ENCODE results near the gene LYL1. TPM values are rescaled to one million over a fixed set of nuclear protein-coding genes. Genes with fewer than 3 reads are reported as not detected.

The LYL1 gene
- total RNA-seq, 2 experiments from 2014 or later, result 66.8 to 72.5 TPM

DNA sequence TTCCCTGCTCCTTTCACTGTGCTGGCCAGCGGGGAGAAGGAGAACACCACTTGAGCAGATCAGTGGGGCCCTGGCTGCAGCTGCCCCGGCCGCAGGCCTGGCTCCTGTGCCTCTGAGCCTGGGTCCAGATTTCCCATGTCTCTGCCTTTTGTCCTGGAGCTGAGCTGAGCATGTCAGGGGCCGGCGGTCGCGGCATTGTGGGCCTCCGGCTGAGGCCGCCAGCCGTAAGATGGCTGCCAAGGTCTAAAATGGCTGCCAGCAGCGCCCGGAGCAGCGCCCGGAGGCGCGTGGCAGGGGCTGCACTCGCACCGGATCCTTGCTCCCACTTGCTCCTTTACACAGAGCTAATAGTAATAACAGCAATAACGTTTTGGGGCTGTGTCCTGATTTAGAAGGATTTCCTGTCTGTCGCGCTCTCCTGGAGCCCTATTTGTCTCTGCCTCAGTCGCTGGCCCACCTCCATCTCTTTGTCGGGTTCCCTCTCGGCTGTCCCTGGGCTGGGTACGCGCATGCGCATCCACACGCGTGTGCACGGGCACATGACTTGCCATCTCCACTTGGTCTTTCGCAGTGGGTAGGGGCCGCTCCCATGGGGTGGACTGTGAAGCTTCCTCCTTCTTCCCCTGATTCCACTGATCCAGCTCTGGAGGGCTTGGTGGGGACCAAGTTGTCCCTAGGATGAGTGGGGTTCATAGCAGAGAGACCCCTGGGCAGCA, 32.1 kb downstream of the LYL1 start:
- ChIA-PET CTCF (ENCODE audit: unreplicated experiment) (interaction anchor here (1.0 kb wide), 1 partner anchor 10 kb away, joined by 3 read pairs; no protein-coding TSS in a partner anchor), POLR2A (no interaction called here)
- H3K4me1 ChIP-seq (ENCODE audit: insufficient read depth, low read length, poor library complexity, severe bottlenecking), result no peaks in the 10 kb centered on the region
- H3K27ac ChIP-seq (ENCODE audit: low read depth, low read length, poor library complexity, severe bottlenecking), result no peak overlapping the region
- BruUV-seq (replicated peaks), result no TSS peak
- no peaks in the 10 kb centered on the region for H3K79me2 ChIP-seq (ENCODE audit: insufficient read depth, low read depth, low read length)
- H3K9me2 ChIP-seq (ENCODE audit: insufficient read depth, low read length), result no peaks in the 10 kb centered on the region
- intact Hi-C loops (cut with micrococcal nuclease; ENCODE audit: unreplicated experiment), result no loop called here
- no peak for DNase-seq (ENCODE audit: low spot score)
- no peaks in the 10 kb centered on the region for H3K9me3 ChIP-seq (ENCODE audit: low read length)
- no peak overlapping the region for H3K4me3 ChIP-seq (ENCODE audit: low read depth, low read length, poor library complexity, severe bottlenecking)
- H3K4me2 ChIP-seq (ENCODE audit: low read length), result no peak overlapping the region
- H2AFZ ChIP-seq (ENCODE audit: low read length), result no peak overlapping the region
- no peaks in the 10 kb centered on the region for H4K20me1 ChIP-seq (ENCODE audit: insufficient read depth, low read length)
- no peak for TF ChIP-seq EZH2phosphoT487 (IDR thresholded peaks at IDR 0.05; ENCODE audit: borderline replicate concordance, low read depth, low read length)
- TF ChIP-seq, protein P1, sequence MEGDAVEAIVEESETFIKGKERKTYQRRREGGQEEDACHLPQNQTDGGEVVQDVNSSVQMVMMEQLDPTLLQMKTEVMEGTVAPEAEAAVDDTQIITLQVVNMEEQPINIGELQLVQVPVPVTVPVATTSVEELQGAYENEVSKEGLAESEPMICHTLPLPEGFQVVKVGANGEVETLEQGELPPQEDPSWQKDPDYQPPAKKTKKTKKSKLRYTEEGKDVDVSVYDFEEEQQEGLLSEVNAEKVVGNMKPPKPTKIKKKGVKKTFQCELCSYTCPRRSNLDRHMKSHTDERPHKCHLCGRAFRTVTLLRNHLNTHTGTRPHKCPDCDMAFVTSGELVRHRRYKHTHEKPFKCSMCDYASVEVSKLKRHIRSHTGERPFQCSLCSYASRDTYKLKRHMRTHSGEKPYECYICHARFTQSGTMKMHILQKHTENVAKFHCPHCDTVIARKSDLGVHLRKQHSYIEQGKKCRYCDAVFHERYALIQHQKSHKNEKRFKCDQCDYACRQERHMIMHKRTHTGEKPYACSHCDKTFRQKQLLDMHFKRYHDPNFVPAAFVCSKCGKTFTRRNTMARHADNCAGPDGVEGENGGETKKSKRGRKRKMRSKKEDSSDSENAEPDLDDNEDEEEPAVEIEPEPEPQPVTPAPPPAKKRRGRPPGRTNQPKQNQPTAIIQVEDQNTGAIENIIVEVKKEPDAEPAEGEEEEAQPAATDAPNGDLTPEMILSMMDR (conservative IDR thresholded peaks at IDR 0.05; ENCODE audit: low read length), result no peak
- no peaks in the 10 kb centered on the region for H3K36me3 ChIP-seq (ENCODE audit: insufficient read depth, low read length)

DNA sequence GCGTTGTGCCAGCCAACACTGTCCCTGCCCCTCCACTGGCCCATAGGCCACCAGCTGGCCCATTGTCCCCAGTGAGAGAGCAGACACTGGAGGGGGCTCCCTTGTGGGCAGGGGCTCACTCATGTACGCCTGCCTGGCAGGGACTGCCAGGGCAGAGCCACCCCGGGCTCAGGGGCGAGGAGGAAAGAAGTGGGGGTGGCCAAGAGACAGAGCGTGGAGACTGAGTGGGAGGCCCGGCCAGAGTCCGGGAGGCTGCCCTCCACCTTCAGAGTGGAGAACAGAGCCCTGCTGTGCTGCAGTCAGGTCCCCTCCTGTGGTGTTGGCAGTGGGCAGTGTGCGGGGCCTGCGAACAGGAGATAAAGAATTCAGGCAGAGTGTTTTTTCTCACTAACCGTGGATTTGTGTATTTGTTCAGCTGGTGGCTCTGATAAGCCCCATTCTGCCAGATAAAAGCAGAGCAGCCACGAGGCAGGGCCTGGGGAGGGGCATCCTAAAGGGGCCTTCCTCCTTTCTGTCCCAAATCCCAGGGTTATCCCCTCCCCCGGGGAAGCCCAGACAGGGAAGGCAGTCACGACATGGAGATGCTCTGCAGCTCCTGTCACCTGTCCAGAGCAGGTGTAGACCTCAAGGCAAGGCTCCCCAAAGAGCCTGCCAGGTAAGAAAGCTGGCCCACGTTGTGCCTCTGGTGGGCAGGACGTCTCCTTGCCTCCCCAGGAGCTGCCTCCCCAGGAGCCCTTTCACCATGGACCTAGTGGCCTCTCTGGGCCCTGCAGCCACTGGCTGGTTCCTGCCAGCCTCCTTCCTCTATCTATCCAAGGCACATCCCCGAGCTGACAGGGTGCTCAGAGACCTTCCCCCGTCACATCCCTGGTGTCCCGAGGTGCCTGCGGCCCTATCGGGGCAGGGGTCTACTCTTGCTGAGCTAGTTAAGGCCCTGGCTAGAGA, 33.0 kb downstream of the LYL1 start:
- Histone ChIP-seq H3K36me3 (ENCODE audit: insufficient read depth, low read length) (no peaks in the 10 kb centered on the region), H3K27ac (ENCODE audit: low read depth, low read length, poor library complexity, severe bottlenecking) (no peak overlapping the region), H3K4me1 (ENCODE audit: insufficient read depth, low read length, poor library complexity, severe bottlenecking) (no peaks in the 10 kb centered on the region), H3K9me2 (ENCODE audit: insufficient read depth, low read length) (no peaks in the 10 kb centered on the region), H2AFZ (ENCODE audit: low read length) (no peak overlapping the region), H3K4me3 (ENCODE audit: low read depth, low read length, poor library complexity, severe bottlenecking) (no peak overlapping the region), H3K4me2 (ENCODE audit: low read length) (no peak overlapping the region), H3K79me2 (ENCODE audit: insufficient read depth, low read depth, low read length) (no peaks in the 10 kb centered on the region), H3K9me3 (ENCODE audit: low read length) (no peaks in the 10 kb centered on the region), H4K20me1 (ENCODE audit: insufficient read depth, low read length) (no peaks in the 10 kb centered on the region)
- no peak for DNase-seq (ENCODE audit: low spot score)
- ChIA-PET POLR2A (no interaction called here), CTCF (ENCODE audit: unreplicated experiment) (interaction anchor here (0.5 to 1.0 kb wide), 2 partner anchors 9 to 93 kb away, joined by 3 read pairs; no protein-coding TSS in a partner anchor)
- no peak for TF ChIP-seq EZH2phosphoT487 (IDR thresholded peaks at IDR 0.05; ENCODE audit: borderline replicate concordance, low read depth, low read length)
- TF ChIP-seq, protein P1 (conservative IDR thresholded peaks at IDR 0.05; ENCODE audit: low read length), result no peak
- no TSS peak for BruUV-seq (replicated peaks)
- intact Hi-C loops (cut with micrococcal nuclease; ENCODE audit: unreplicated experiment), result no loop called here
